Measurements from ENCODE around the gene ABCC2.
A peak's percentile ranks its signal among the peaks of the same experiment; 100 is the strongest.

Gene ABCC2

DNA sequence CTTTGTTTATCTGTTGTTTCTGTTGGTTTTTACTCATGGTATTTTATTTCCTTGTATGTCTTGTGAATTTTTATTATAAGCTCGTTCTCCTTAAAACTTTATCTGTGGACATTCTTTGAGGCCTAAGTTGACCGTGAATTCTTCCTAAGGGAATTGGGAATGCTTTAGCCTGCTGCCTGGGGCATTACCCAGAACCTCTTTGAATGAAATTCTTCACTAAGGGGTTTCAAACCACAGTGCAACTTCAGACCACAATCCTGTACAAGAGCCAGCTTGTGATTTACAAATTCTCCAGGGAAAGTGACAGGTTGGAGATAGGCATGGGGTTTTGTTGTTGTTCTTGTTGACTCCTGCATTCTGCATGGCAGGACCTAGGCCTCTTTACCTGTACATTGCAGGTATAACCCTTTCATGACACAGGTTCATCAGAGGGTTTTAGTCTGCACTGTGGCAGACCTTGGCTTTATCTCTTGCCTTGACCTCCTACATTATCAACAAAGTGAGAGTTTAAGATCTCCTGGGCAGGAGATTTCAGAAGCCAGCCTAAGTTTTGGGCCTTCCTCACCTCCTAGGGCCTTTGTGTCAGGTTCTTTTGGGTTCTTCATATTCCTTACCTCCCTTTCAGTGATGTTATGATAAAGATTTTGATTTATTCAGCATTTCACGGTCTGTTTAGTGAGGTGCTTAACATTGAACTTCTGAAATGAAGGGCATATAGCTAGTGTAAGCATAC, 70.2 kb downstream of the ABCC2 start:
- Histone ChIP-seq H3K4me3 (ENCODE audit: severe bottlenecking) (no peak overlapping the region), H3K9me3 (ENCODE audit: severe bottlenecking) (no peaks in the 10 kb centered on the region), H3K27ac (ENCODE audit: poor library complexity, severe bottlenecking) (no peak overlapping the region), H3K27me3 (ENCODE audit: insufficient read depth, poor library complexity, severe bottlenecking) (no peaks in the 10 kb centered on the region), H3K36me3 (ENCODE audit: low read depth) (no peaks in the 10 kb centered on the region), H3K4me1 (ENCODE audit: insufficient read depth, poor library complexity, severe bottlenecking) (no peaks in the 10 kb centered on the region)
- TF ChIP-seq, protein P1, sequence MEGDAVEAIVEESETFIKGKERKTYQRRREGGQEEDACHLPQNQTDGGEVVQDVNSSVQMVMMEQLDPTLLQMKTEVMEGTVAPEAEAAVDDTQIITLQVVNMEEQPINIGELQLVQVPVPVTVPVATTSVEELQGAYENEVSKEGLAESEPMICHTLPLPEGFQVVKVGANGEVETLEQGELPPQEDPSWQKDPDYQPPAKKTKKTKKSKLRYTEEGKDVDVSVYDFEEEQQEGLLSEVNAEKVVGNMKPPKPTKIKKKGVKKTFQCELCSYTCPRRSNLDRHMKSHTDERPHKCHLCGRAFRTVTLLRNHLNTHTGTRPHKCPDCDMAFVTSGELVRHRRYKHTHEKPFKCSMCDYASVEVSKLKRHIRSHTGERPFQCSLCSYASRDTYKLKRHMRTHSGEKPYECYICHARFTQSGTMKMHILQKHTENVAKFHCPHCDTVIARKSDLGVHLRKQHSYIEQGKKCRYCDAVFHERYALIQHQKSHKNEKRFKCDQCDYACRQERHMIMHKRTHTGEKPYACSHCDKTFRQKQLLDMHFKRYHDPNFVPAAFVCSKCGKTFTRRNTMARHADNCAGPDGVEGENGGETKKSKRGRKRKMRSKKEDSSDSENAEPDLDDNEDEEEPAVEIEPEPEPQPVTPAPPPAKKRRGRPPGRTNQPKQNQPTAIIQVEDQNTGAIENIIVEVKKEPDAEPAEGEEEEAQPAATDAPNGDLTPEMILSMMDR (IDR thresholded peaks at IDR 0.05; ENCODE audit: poor library complexity, severe bottlenecking): no peak
- no peak for DNase-seq (ENCODE audit: low spot score)
- ATAC-seq (ENCODE audit: low read depth): no peak

DNA sequence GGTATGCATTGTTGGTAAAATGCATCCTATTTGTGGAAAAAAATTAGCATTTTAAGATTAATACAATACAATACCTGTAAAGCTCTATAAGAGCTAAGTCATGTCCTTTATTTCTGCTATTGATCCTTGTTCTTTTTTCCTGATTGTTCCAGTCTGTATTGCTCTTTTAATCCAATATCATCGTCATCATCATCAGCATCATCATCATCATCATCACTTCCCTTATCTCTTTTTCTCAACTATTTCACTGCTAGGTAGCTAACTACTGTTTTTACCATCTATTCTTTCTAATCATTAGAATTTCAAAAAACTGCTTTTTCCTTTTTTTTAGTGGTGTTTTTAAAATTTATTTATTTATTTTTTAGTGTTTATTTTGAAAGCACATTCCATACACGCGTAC, 71.2 kb downstream of the ABCC2 start:
- TF ChIP-seq, protein P1 (IDR thresholded peaks at IDR 0.05; ENCODE audit: poor library complexity, severe bottlenecking): no peak
- Histone ChIP-seq H3K4me1 (ENCODE audit: insufficient read depth, poor library complexity, severe bottlenecking) (no peaks in the 10 kb centered on the region), H3K27me3 (ENCODE audit: insufficient read depth, poor library complexity, severe bottlenecking) (no peaks in the 10 kb centered on the region), H3K4me3 (ENCODE audit: severe bottlenecking) (no peak overlapping the region), H3K36me3 (ENCODE audit: low read depth) (no peaks in the 10 kb centered on the region), H3K9me3 (ENCODE audit: severe bottlenecking) (no peaks in the 10 kb centered on the region), H3K27ac (ENCODE audit: poor library complexity, severe bottlenecking) (no peak overlapping the region)
- DNase-seq (ENCODE audit: low spot score) (no peak), ATAC-seq (ENCODE audit: low read depth) (no peak)

DNA sequence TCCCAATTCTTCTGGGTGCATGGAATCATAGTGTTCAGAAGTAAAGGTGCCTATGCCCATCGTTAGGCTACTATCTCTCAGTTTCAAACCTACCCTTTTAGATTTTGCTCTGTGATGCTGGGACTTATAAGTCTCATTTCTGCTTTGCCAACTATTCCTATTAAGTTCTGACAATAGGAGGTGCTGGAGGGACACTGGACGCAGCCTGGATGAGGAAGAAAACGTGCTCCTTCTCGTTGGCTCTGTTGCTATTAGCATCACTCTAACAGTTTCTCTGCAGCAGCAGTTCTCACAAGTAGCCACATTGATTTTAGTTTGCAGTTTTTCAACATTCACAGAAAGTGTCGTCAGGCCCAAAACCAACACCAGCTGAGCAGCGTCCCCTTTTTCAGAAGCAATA, 72.4 kb downstream of the ABCC2 start:
- H3K27me3 ChIP-seq (ENCODE audit: insufficient read depth, poor library complexity, severe bottlenecking): no peaks in the 10 kb centered on the region
- H3K27ac ChIP-seq (ENCODE audit: poor library complexity, severe bottlenecking): no peak overlapping the region
- DNase-seq (ENCODE audit: low spot score) (no peak), ATAC-seq (ENCODE audit: low read depth) (no peak)
- no peaks in the 10 kb centered on the region for H3K4me1 ChIP-seq (ENCODE audit: insufficient read depth, poor library complexity, severe bottlenecking)
- H3K9me3 ChIP-seq (ENCODE audit: severe bottlenecking): no peaks in the 10 kb centered on the region
- TF ChIP-seq, protein P1 (IDR thresholded peaks at IDR 0.05; ENCODE audit: poor library complexity, severe bottlenecking): peak; percentile 24
- H3K36me3 ChIP-seq (ENCODE audit: low read depth): no peaks in the 10 kb centered on the region
- no peak overlapping the region for H3K4me3 ChIP-seq (ENCODE audit: severe bottlenecking)

DNA sequence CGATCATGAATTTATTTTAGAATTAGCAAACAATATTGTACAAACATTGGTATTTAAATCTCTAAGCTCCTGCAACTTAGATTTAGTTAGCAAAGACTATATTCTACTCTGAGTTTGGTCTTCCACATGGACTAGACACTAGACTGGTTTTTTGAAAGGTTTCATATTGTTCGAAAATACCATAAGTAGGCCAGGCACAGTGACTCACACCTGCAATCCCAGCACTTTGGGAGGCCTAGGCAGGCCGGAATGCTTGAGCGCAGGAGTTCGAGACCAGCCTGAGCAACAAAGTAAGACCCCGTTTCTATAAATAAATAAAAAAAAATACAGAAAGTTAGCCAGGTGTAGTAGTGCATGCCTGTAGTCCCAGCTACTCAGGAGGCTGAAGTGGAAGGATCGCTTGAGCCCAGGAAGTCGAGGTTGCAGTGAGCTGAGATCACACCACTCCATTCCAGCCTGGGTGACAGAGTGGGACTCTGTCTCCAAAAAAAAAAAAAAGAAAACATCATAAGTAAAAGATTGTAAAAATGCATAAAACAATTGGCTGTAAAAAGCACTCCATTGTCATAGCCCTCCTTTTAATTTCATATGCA, 73.1 kb downstream of the ABCC2 start:
- TF ChIP-seq, protein P1 (IDR thresholded peaks at IDR 0.05; ENCODE audit: poor library complexity, severe bottlenecking): no peak

DNA sequence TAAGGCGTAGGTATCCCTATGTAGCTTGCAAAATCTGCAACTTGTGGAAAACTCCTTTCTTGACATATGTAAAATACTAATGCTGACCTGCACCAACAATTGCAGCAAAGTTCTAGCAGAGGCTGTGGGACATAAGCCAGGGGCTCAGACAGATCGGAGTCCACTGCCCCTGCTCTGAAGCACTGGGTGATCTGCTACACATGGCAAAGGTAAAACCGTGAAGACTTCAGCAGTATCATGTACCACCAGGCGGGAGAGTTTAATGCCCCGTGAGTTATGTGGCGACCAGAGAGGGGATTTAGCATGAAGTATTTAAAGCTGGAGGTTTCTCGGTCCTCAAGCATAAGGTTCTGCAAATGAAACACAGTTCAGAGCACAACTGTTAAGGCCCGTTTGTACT, 76.4 kb downstream of the ABCC2 start:
- DNase-seq (ENCODE audit: low spot score) (no peak), ATAC-seq (ENCODE audit: low read depth) (no peak)
- H3K27me3 ChIP-seq (ENCODE audit: insufficient read depth, poor library complexity, severe bottlenecking): no peaks in the 10 kb centered on the region
- H3K4me3 ChIP-seq (ENCODE audit: severe bottlenecking): no peak overlapping the region
- TF ChIP-seq, protein P1 (IDR thresholded peaks at IDR 0.05; ENCODE audit: poor library complexity, severe bottlenecking): no peak
- H3K36me3 ChIP-seq (ENCODE audit: low read depth): no peaks in the 10 kb centered on the region
- peaks cover 5% of the 10 kb centered on the region for H3K4me1 ChIP-seq (ENCODE audit: insufficient read depth, poor library complexity, severe bottlenecking)
- H3K9me3 ChIP-seq (ENCODE audit: severe bottlenecking): no peaks in the 10 kb centered on the region
- no peak overlapping the region for H3K27ac ChIP-seq (ENCODE audit: poor library complexity, severe bottlenecking)

More for the DNA sequence above, 73.1 kb downstream of the ABCC2 start:
- no peak overlapping the region for H3K27ac ChIP-seq (ENCODE audit: poor library complexity, severe bottlenecking)
- H3K4me3 ChIP-seq (ENCODE audit: severe bottlenecking): no peak overlapping the region
- no peaks in the 10 kb centered on the region for H3K27me3 ChIP-seq (ENCODE audit: insufficient read depth, poor library complexity, severe bottlenecking)
- H3K36me3 ChIP-seq (ENCODE audit: low read depth): no peaks in the 10 kb centered on the region
- H3K4me1 ChIP-seq (ENCODE audit: insufficient read depth, poor library complexity, severe bottlenecking): no peaks in the 10 kb centered on the region
- DNase-seq (ENCODE audit: low spot score) (no peak), ATAC-seq (ENCODE audit: low read depth) (no peak)
- H3K9me3 ChIP-seq (ENCODE audit: severe bottlenecking): no peaks in the 10 kb centered on the region

Data from RWPE2 (cell line).